GM12878 (cell line): Measurements from ENCODE around the gene TOP1. TPM values are rescaled to one million over a fixed set of nuclear protein-coding genes. Genes with fewer than 3 reads are reported as not detected.

Source experiments
- ATF2 ChIP-seq: IDR thresholded peaks from 2 replicates; pipeline ENCODE4 v1.6.1; 2012; ENCODE audit warnings: low read length, inconsistent platforms
- BCL11A ChIP-seq: IDR thresholded peaks from 2 replicates; pipeline ENCODE4 v1.6.1; 2011; ENCODE audit warnings: low read depth, low read length
- BHLHE40 ChIP-seq, 2 experiments: fragments of 450-650 bp in 1 of 2; IDR thresholded peaks; 2 replicates each; pipeline ENCODE4 v1.6.1; 2011 to 2017; ENCODE audit warnings: low read depth in 2 of 2, borderline replicate concordance in 1 of 2, improper control_type of control experiment in 1 of 2, low read length in 1 of 2, mild to moderate bottlenecking in 1 of 2
- CEBPZ ChIP-seq: fragments of 150-350 bp; IDR thresholded peaks from 2 replicates; pipeline ENCODE4 v1.6.1; 2016; ENCODE audit warnings: low read depth, low read length
- CREB1 ChIP-seq: IDR thresholded peaks from 2 replicates; pipeline ENCODE4 v1.6.1; 2012; ENCODE audit warnings: low read depth, mild to moderate bottlenecking, inconsistent platforms
- DPF2 ChIP-seq: fragments of 450-650 bp; IDR thresholded peaks from 2 replicates; pipeline ENCODE4 v1.6.1; 2017; ENCODE audit warnings: mild to moderate bottlenecking
- EED ChIP-seq: sonication (generic); IDR thresholded peaks from 2 replicates; pipeline ENCODE4 v1.6.1; 2016; ENCODE audit warnings: antibody characterized with exemption, low read depth
- ETV6 ChIP-seq, 2 experiments: fragments of 450-650 bp in 1 of 2; IDR thresholded peaks in 1 of 2; conservative IDR thresholded peaks in 1 of 2; 2 replicates each; pipeline ENCODE4 v1.6.1; 2014; ENCODE audit warnings: antibody characterized with exemption in 1 of 2, borderline replicate concordance in 1 of 2, low read depth in 1 of 2, mild to moderate bottlenecking in 1 of 2, moderate library complexity in 1 of 2
- FOXK2 ChIP-seq: fragments of 450-650 bp; IDR thresholded peaks from 2 replicates; pipeline ENCODE4 v1.6.1; 2017; ENCODE audit warnings: mild to moderate bottlenecking, moderate library complexity
- FOXM1 ChIP-seq: IDR thresholded peaks from 2 replicates; pipeline ENCODE4 v1.6.1; 2012; ENCODE audit warnings: low read depth, mild to moderate bottlenecking, inconsistent platforms, low read length, moderate library complexity
- IKZF2 ChIP-seq, 2 experiments: fragments of 450-650 bp; IDR thresholded peaks; 2 replicates each; pipeline ENCODE4 v1.6.1; 2017; ENCODE audit warnings: mild to moderate bottlenecking in 2 of 2, moderate library complexity in 2 of 2
- LARP7 ChIP-seq: fragments of 450-650 bp; IDR thresholded peaks from 2 replicates; pipeline ENCODE4 v1.6.1; 2017; ENCODE audit warnings: mild to moderate bottlenecking
- NBN ChIP-seq: fragments of 450-650 bp; IDR thresholded peaks from 2 replicates; pipeline ENCODE4 v1.6.1; 2016
- NFIC ChIP-seq: IDR thresholded peaks from 2 replicates; pipeline ENCODE4 v1.6.1; 2012; ENCODE audit warnings: low read depth, mild to moderate bottlenecking, inconsistent platforms, low read length, moderate library complexity
- NFXL1 ChIP-seq: fragments of 450-650 bp; IDR thresholded peaks from 2 replicates; pipeline ENCODE4 v1.6.1; 2017; ENCODE audit warnings: antibody characterized with exemption, mild to moderate bottlenecking, borderline replicate concordance
- NR2C2 ChIP-seq: IDR thresholded peaks from 2 replicates; pipeline ENCODE4 v1.6.1; 2011; ENCODE audit warnings: borderline replicate concordance, low read depth; ENCODE audit not compliant: control insufficient read depth, insufficient read length
- POLR2AphosphoS5 ChIP-seq: IDR thresholded peaks from 2 replicates; pipeline ENCODE4 v1.6.1; 2011; ENCODE audit warnings: mild to moderate bottlenecking, low read length, inconsistent platforms
- POU2F2 ChIP-seq: IDR thresholded peaks from 3 replicates; pipeline ENCODE4 v1.6.1; 2011; ENCODE audit warnings: low read depth, mild to moderate bottlenecking, low read length, borderline replicate concordance
- RELB ChIP-seq: fragments of 450-650 bp; IDR thresholded peaks from 2 replicates; pipeline ENCODE4 v1.6.1; 2017; ENCODE audit warnings: low read depth, mild to moderate bottlenecking, moderate library complexity
- RUNX3 ChIP-seq: IDR thresholded peaks from 2 replicates; pipeline ENCODE4 v1.6.1; 2012; ENCODE audit warnings: low read length, inconsistent platforms
- SMARCA5 ChIP-seq: fragments of 450-650 bp; IDR thresholded peaks from 2 replicates; pipeline ENCODE4 v1.6.1; 2017; ENCODE audit warnings: mild to moderate bottlenecking
- SREBF1 ChIP-seq: IDR thresholded peaks from 2 replicates; pipeline ENCODE4 v1.6.1; 2012; ENCODE audit warnings: mild to moderate bottlenecking, low read length
- TAF1 ChIP-seq: IDR thresholded peaks from 2 replicates; pipeline ENCODE4 v1.6.1; 2011; ENCODE audit warnings: mild to moderate bottlenecking, low read depth, low read length, borderline replicate concordance
- TCF3 ChIP-seq: IDR thresholded peaks from 2 replicates; pipeline ENCODE4 v1.6.1; 2012; ENCODE audit warnings: low read depth, mild to moderate bottlenecking, low read length, borderline replicate concordance; ENCODE audit not compliant: insufficient read depth
- ZNF384 ChIP-seq: IDR thresholded peaks from 2 replicates; pipeline ENCODE4 v1.6.1; 2012; ENCODE audit warnings: low read depth, mild to moderate bottlenecking, low read length, improper control_type of control experiment, borderline replicate concordance
- polyA plus RNA-seq, 11 experiments: library from polyadenylated mRNA; depleted of rRNA in 4 of 11; unstranded in 6 of 11; stranded (reverse) in 5 of 11; fragments of >200 nt; fragmentation: Nextera tagmentation in 4 of 11; fragmentation: Illumina TruSeq in 1 of 11; extraction: Ambion mirVana in 4 of 11; extraction: Trizol in 1 of 11; gene quantifications; 1 replicate in 1 of 11; 2 replicates in 10 of 11; pipeline versions ENCODE4 v1.2.1 to v1.2.3, GENCODE V29; 2011 to 2016; ENCODE audit warnings: inconsistent platforms in 2 of 11, missing spikeins in 2 of 11, low read depth in 1 of 11
- total RNA-seq, 4 experiments: library from RNA; depleted of rRNA in 3 of 4; stranded (reverse); fragments of >200 nt in 3 of 4; fragmentation: Illumina TruSeq in 1 of 4; extraction: Trizol in 1 of 4; gene quantifications; 2 replicates each; pipeline versions ENCODE4 v1.2.1 to v1.2.3, GENCODE V29; 2013 to 2021

TOP1 gene
- total and polyA plus RNA-seq, 10 of the 15 experiments (the other 5 are each of a cell fraction or from before 2014, with no cell fraction given): 21.5 to 128 (median 47.3) TPM

GRCh38 chr20:40982415-40983145 is 46.0 kb upstream of the TOP1 start (continued):
- TF ChIP-seq CEBPZ (no peak), BCL11A (peak; percentile 56; the same call in 1 of the 2 replicates), DPF2 (peak; percentile 78; the same call in 1 of the 2 replicates), SMARCA5 (peak; percentile 75), ZNF384 (no peak), TAF1 (no peak), ETV6 (conservative IDR thresholded peaks at IDR 0.05 in 1 of 2, IDR thresholded peaks at IDR 0.05 in 1 of 2; ENCODE audit: borderline replicate concordance in 1 of 2, low read depth in 1 of 2) (peak in 1 of 2 experiments; percentile 55; a peak in 1 of 4 replicates), POU2F2 (peak; percentile 86; the same call in 2 of the 3 replicates), EED (peak; percentile 95), NR2C2 (peak; percentile 25), FOXM1 (peak; percentile 74; the same call in 1 of the 2 replicates), IKZF2 (IDR thresholded peaks at IDR 0.05) (peak; percentile 96), NFXL1 (no peak), POLR2AphosphoS5 (peak; percentile 40; the same call in 1 of the 2 replicates), ATF2 (peak; percentile 84), NBN (peak; percentile 66; the same call in 1 of the 2 replicates), RELB (peak; percentile 74), BHLHE40 (IDR thresholded peaks at IDR 0.05; ENCODE audit: borderline replicate concordance in 1 of 2, low read depth in 2 of 2, low read length in 1 of 2) (peak; percentile 12 to 13; a peak in 1 of 4 replicates), LARP7 (no peak), SREBF1 (no peak), TCF3 (peak; percentile 47; the same call in 1 of the 2 replicates), RUNX3 (peak; percentile 30; the same call in 1 of the 2 replicates), CREB1 (0 out of 2 replicates have a peak, but pooled peaks have one; percentile 15), FOXK2 (peak; percentile 29; the same call in 1 of the 2 replicates), NFIC (peak; percentile 61; the same call in 1 of the 2 replicates)
